HG03139 (cell line): Measurements from ENCODE around the gene SLC9A4.

ENCODE experiments used
- ATAC-seq: cut with Tn5 transposase; IDR thresholded peaks from one replicate; pipeline ENCODE4 v1.9.1; 2021; ENCODE audit not compliant: unreplicated experiment

SLC9A4 gene

GRCh38 chr2:102498414-102498813, 25.4 kb downstream of the SLC9A4 start:
- ATAC-seq, result no peak

GRCh38 chr2:102499558-102499957, 26.5 kb downstream of the SLC9A4 start:
- no peak for ATAC-seq

- ATAC-seq, result no peak
Measured at GRCh38 chr2:102502576-102502975, 29.6 kb downstream of the SLC9A4 start.

- no peak for ATAC-seq
Measured at GRCh38 chr2:102504833-102505232, 31.8 kb downstream of the SLC9A4 start.

GRCh38 chr2:102505290-102505689, 32.3 kb downstream of the SLC9A4 start:
- ATAC-seq, result no peak

- no peak for ATAC-seq
Measured at GRCh38 chr2:102506743-102507142, 33.7 kb downstream of the SLC9A4 start.

GRCh38 chr2:102508863-102509262, 35.8 kb downstream of the SLC9A4 start:
- no peak for ATAC-seq

- no peak for ATAC-seq
Measured at GRCh38 chr2:102509749-102510148, 36.7 kb downstream of the SLC9A4 start.

- ATAC-seq, result no peak
Measured at GRCh38 chr2:102510791-102511575, 38.0 kb downstream of the SLC9A4 start.

- ATAC-seq, result no peak
Measured at GRCh38 chr2:102512161-102512560, 39.1 kb downstream of the SLC9A4 start.

GRCh38 chr2:102513355-102513939, 40.4 kb downstream of the SLC9A4 start:
- ATAC-seq, result no peak

- ATAC-seq, result no peak
Measured at GRCh38 chr2:102514061-102514785, 41.2 kb downstream of the SLC9A4 start.

GRCh38 chr2:102515851-102516250, 42.8 kb downstream of the SLC9A4 start:
- ATAC-seq, result no peak

GRCh38 chr2:102518170-102518569, 45.1 kb downstream of the SLC9A4 start:
- no peak for ATAC-seq

- ATAC-seq, result peak; percentile 76
Measured at GRCh38 chr2:102520009-102520408, 47.0 kb downstream of the SLC9A4 start.

- no peak for ATAC-seq
Measured at GRCh38 chr2:102520801-102521200, 47.8 kb downstream of the SLC9A4 start.

- no peak for ATAC-seq
Measured at GRCh38 chr2:102522162-102522561, 49.1 kb downstream of the SLC9A4 start.

GRCh38 chr2:102522890-102523289, 49.9 kb downstream of the SLC9A4 start:
- no peak for ATAC-seq

GRCh38 chr2:102523651-102524050, 50.6 kb downstream of the SLC9A4 start:
- no peak for ATAC-seq

GRCh38 chr2:102527086-102527485, 54.1 kb downstream of the SLC9A4 start:
- no peak for ATAC-seq

- no peak for ATAC-seq
Measured at GRCh38 chr2:102538491-102538890, 65.5 kb downstream of the SLC9A4 start.

- no peak for ATAC-seq
Measured at GRCh38 chr2:102540882-102541281, 67.9 kb downstream of the SLC9A4 start.
